Breast epithelium (tissue), 3 donors: Measurements from ENCODE around the gene PDE4D.

Experiments
- POLR2A ChIP-seq: fragments of 450-650 bp; IDR thresholded peaks from one replicate; pipeline ENCODE4 v1.6.1; 2016; ENCODE audit warnings: antibody characterized with exemption, mild to moderate bottlenecking, moderate library complexity
- TF ChIP-seq, protein P1 (sequence below), 3 donors: fragments of 450-650 bp; IDR thresholded peaks; one replicate each; pipeline ENCODE4 v1.5.1; 2016 to 2017; ENCODE audit warnings: antibody characterized with exemption in 3 of 3, mild to moderate bottlenecking in 3 of 3, moderate library complexity in 3 of 3

DNA sequence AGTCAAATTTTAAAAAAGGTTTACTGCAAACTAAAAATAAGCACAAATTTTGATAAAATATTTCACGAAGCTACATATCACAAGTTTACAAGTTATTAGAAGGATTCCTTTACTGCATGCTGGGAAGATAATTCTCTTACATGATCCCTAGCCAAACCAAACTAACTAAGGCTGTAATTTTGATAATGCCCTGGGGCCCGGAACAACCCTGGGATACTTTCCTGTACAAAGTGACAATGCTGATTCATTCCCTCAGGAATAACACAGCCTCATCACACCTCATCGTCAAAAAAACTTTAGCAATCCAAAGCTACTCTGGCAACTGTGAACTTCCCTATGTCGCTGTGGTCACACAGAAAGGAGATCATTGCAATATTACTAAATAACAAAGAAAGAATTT, 907.8 kb downstream of the PDE4D start:
- TF ChIP-seq POLR2A = no peak
- TF ChIP-seq, protein P1, sequence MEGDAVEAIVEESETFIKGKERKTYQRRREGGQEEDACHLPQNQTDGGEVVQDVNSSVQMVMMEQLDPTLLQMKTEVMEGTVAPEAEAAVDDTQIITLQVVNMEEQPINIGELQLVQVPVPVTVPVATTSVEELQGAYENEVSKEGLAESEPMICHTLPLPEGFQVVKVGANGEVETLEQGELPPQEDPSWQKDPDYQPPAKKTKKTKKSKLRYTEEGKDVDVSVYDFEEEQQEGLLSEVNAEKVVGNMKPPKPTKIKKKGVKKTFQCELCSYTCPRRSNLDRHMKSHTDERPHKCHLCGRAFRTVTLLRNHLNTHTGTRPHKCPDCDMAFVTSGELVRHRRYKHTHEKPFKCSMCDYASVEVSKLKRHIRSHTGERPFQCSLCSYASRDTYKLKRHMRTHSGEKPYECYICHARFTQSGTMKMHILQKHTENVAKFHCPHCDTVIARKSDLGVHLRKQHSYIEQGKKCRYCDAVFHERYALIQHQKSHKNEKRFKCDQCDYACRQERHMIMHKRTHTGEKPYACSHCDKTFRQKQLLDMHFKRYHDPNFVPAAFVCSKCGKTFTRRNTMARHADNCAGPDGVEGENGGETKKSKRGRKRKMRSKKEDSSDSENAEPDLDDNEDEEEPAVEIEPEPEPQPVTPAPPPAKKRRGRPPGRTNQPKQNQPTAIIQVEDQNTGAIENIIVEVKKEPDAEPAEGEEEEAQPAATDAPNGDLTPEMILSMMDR (IDR thresholded peaks at IDR 0.05) = no peak
